T-helper 17 cell (primary cell): ENCODE data around the gene OPRD1. TPM values are rescaled to one million over a fixed set of nuclear protein-coding genes. Genes with fewer than 3 reads are reported as not detected.
A peak's percentile ranks its signal among the peaks of the same experiment; 100 is the strongest.
"Not testable (repeated sequence)": the region's sequence is repeated elsewhere in the genome, so short reads cannot be mapped to it uniquely, and the experiment has no call there.

ENCODE experiments used
- ATAC-seq: fragments of 150-1000 bp; cut with Tn5 transposase; 2 replicates; pipeline ENCODE4 v1.10.0; 2021; ENCODE audit warnings: mild to moderate bottlenecking, moderate library complexity
- DNase-seq, 3 donors: peaks; one replicate each; pipeline versions ENCODE4 v3.0.0 to v3.0.0-alpha.2; 2020 to 2021
- H3K9me3 ChIP-seq: one replicate; pipeline ENCODE4 v1.7.0; 2013; ENCODE audit warnings: low read length, mild to moderate bottlenecking; ENCODE audit not compliant: control insufficient read depth, poor library complexity, severe bottlenecking
- H3K27ac Mint-ChIP-seq: one replicate; pipeline ENCODE4 v1.8.0; 2022; ENCODE audit warnings: mild to moderate bottlenecking, moderate library complexity, mixed read lengths
- H3K27me3 Mint-ChIP-seq: one replicate; pipeline ENCODE4 v1.8.0; 2022; ENCODE audit warnings: mixed read lengths
- H3K36me3 Mint-ChIP-seq: one replicate; pipeline ENCODE4 v1.8.0; 2022; ENCODE audit warnings: low read depth, mixed read lengths
- H3K4me1 Mint-ChIP-seq: one replicate; pipeline ENCODE4 v1.8.0; 2022; ENCODE audit warnings: mild to moderate bottlenecking, mixed read lengths
- H3K4me3 Mint-ChIP-seq: one replicate; pipeline ENCODE4 v1.8.0; 2022; ENCODE audit warnings: mild to moderate bottlenecking, moderate library complexity, mixed read lengths
- total RNA-seq, 4 donors: library from RNA in 2 of 4; stranded (reverse) in 2 of 4; gene quantifications; one replicate each; pipeline ENCODE4 v1.2.3 and lab custom pipeline; 2022 to 2026

Gene OPRD1
- total RNA-seq, 2 donors from 2014 or later, result not detected

- H3K4me3 Mint-ChIP-seq, result no peak overlapping the region
- H3K9me3 ChIP-seq, result no peaks in the 10 kb centered on the region
- H3K27me3 Mint-ChIP-seq, result peaks cover 32% of the 10 kb centered on the region
- ATAC-seq (no peak), DNase-seq (no peak)
- peaks cover 11% of the 10 kb centered on the region for H3K36me3 Mint-ChIP-seq
- peaks cover 12% of the 10 kb centered on the region for H3K4me1 Mint-ChIP-seq
- peak overlapping the region; percentile 54 for H3K27ac Mint-ChIP-seq
Measured at GRCh38 chr1:28789412-28789811, 22.6 kb upstream of the OPRD1 start.

GRCh38 chr1:28789816-28790215, 22.2 kb upstream of the OPRD1 start:
- peaks cover 11% of the 10 kb centered on the region for H3K36me3 Mint-ChIP-seq
- peaks cover 32% of the 10 kb centered on the region for H3K27me3 Mint-ChIP-seq
- no peak for ATAC-seq
- DNase-seq, result no peak
- no peak overlapping the region for H3K4me3 Mint-ChIP-seq
- peak overlapping the region; percentile 54 for H3K27ac Mint-ChIP-seq
- H3K9me3 ChIP-seq, result no peaks in the 10 kb centered on the region
- peaks cover 12% of the 10 kb centered on the region for H3K4me1 Mint-ChIP-seq

GRCh38 chr1:28790377-28791035, 21.5 kb upstream of the OPRD1 start:
- DNase-seq, result no peak
- H3K9me3 ChIP-seq, result no peaks in the 10 kb centered on the region
- peaks cover 11% of the 10 kb centered on the region for H3K36me3 Mint-ChIP-seq
- H3K27ac Mint-ChIP-seq, result no peak overlapping the region
- no peak for ATAC-seq
- H3K4me1 Mint-ChIP-seq, result peaks cover 6% of the 10 kb centered on the region
- peaks cover 32% of the 10 kb centered on the region for H3K27me3 Mint-ChIP-seq
- no peak overlapping the region for H3K4me3 Mint-ChIP-seq

- H3K4me1 Mint-ChIP-seq, H3K27ac Mint-ChIP-seq, H3K4me3 Mint-ChIP-seq, H3K9me3 ChIP-seq, DNase-seq, ATAC-seq: not testable (repeated sequence)
- Mint-ChIP-seq H3K36me3 (peaks cover 11% of the 10 kb centered on the region), H3K27me3 (peaks cover 41% of the 10 kb centered on the region)
Measured at GRCh38 chr1:28791929-28792328, 20.0 kb upstream of the OPRD1 start.

- Mint-ChIP-seq H3K4me3 (no peak overlapping the region), H3K4me1 (peaks cover 5% of the 10 kb centered on the region), H3K36me3 (peaks cover 11% of the 10 kb centered on the region), H3K27me3 (peaks cover 49% of the 10 kb centered on the region), H3K27ac (no peak overlapping the region)
- H3K9me3 ChIP-seq, result no peaks in the 10 kb centered on the region
- ATAC-seq (no peak), DNase-seq (no peak)
Measured at GRCh38 chr1:28792644-28793121, 19.3 kb upstream of the OPRD1 start.

- not testable (repeated sequence) for H3K27ac Mint-ChIP-seq, H3K36me3 Mint-ChIP-seq, H3K9me3 ChIP-seq, ATAC-seq, H3K4me3 Mint-ChIP-seq, H3K4me1 Mint-ChIP-seq, DNase-seq
- peaks cover 46% of the 10 kb centered on the region for H3K27me3 Mint-ChIP-seq
Measured at GRCh38 chr1:28794582-28794981, 17.4 kb upstream of the OPRD1 start.

GRCh38 chr1:28796352-28797211, 15.4 kb upstream of the OPRD1 start:
- no peak overlapping the region for H3K4me3 Mint-ChIP-seq

GRCh38 chr1:28800324-28800723, 11.6 kb upstream of the OPRD1 start:
- ATAC-seq, result no peak
- H3K36me3 Mint-ChIP-seq, result no peaks in the 10 kb centered on the region
- no peak overlapping the region for H3K4me3 Mint-ChIP-seq
- H3K27ac Mint-ChIP-seq, result no peak overlapping the region
- peaks cover 26% of the 10 kb centered on the region for H3K27me3 Mint-ChIP-seq
- no peaks in the 10 kb centered on the region for H3K9me3 ChIP-seq
- H3K4me1 Mint-ChIP-seq, result peaks cover 3% of the 10 kb centered on the region
- DNase-seq, result no peak

More at GRCh38 chr1:28796352-28797211, 15.4 kb upstream of the OPRD1 start:
- Mint-ChIP-seq H3K27ac (no peak overlapping the region), H3K4me1 (peaks cover 3% of the 10 kb centered on the region), H3K36me3 (peaks cover 2% of the 10 kb centered on the region), H3K27me3 (peaks cover 36% of the 10 kb centered on the region)
- no peak for DNase-seq
- no peaks in the 10 kb centered on the region for H3K9me3 ChIP-seq
- no peak for ATAC-seq

- DNase-seq (no peak), ATAC-seq (no peak)
- Mint-ChIP-seq H3K36me3 (no peaks in the 10 kb centered on the region), H3K4me1 (no peaks in the 10 kb centered on the region), H3K27ac (no peak overlapping the region), H3K4me3 (no peak overlapping the region), H3K27me3 (peaks cover 25% of the 10 kb centered on the region)
- no peaks in the 10 kb centered on the region for H3K9me3 ChIP-seq
Measured at GRCh38 chr1:28801461-28801860, 10.5 kb upstream of the OPRD1 start.

GRCh38 chr1:28803051-28803450, 8.9 kb upstream of the OPRD1 start:
- H3K27ac Mint-ChIP-seq, result no peak overlapping the region
- ATAC-seq (no peak), DNase-seq (no peak)
- H3K4me3 Mint-ChIP-seq, result no peak overlapping the region
- no peaks in the 10 kb centered on the region for H3K9me3 ChIP-seq
- H3K27me3 Mint-ChIP-seq, result peaks cover 12% of the 10 kb centered on the region
- H3K36me3 Mint-ChIP-seq, result no peaks in the 10 kb centered on the region
- no peaks in the 10 kb centered on the region for H3K4me1 Mint-ChIP-seq

GRCh38 chr1:28803662-28804061, 8.3 kb upstream of the OPRD1 start:
- H3K4me1 Mint-ChIP-seq, result no peaks in the 10 kb centered on the region
- no peaks in the 10 kb centered on the region for H3K9me3 ChIP-seq
- H3K27ac Mint-ChIP-seq, result no peak overlapping the region
- H3K36me3 Mint-ChIP-seq, result no peaks in the 10 kb centered on the region
- DNase-seq (no peak), ATAC-seq (no peak)
- H3K27me3 Mint-ChIP-seq, result peaks cover 10% of the 10 kb centered on the region
- no peak overlapping the region for H3K4me3 Mint-ChIP-seq

GRCh38 chr1:28804071-28804470, 7.9 kb upstream of the OPRD1 start:
- H3K36me3 Mint-ChIP-seq, result no peaks in the 10 kb centered on the region
- DNase-seq, result no peak
- peaks cover 6% of the 10 kb centered on the region for H3K27me3 Mint-ChIP-seq
- no peak overlapping the region for H3K4me3 Mint-ChIP-seq
- ATAC-seq, result no peak
- H3K4me1 Mint-ChIP-seq, result no peaks in the 10 kb centered on the region
- no peak overlapping the region for H3K27ac Mint-ChIP-seq
- H3K9me3 ChIP-seq, result no peaks in the 10 kb centered on the region

GRCh38 chr1:28807046-28807445, 4.9 kb upstream of the OPRD1 start:
- Mint-ChIP-seq H3K27me3 (peaks cover 25% of the 10 kb centered on the region), H3K36me3 (no peaks in the 10 kb centered on the region), H3K4me1 (no peaks in the 10 kb centered on the region), H3K4me3 (no peak overlapping the region), H3K27ac (no peak overlapping the region)
- H3K9me3 ChIP-seq, result no peaks in the 10 kb centered on the region
- DNase-seq (no peak), ATAC-seq (no peak)
